GM10266 (cell line): ENCODE results near the gene MIGA2.

Source experiments
- DNase-seq: peaks from one replicate; pipeline ENCODE4 v3.0.0; 2012; ENCODE audit errors: extremely low spot score
- CTCF ChIP-seq: IDR thresholded peaks from 2 replicates; pipeline ENCODE4 v1.5.1; 2012; ENCODE audit warnings: mild to moderate bottlenecking, low read depth; ENCODE audit not compliant: control insufficient read depth, insufficient read depth; ENCODE audit errors: missing control alignments

MIGA2 gene

GRCh38 chr9:129023908-129024233 lies 12.6 kb upstream of the MIGA2 start:
- DNase-seq, result no peak
- TF ChIP-seq CTCF, result no peak

GRCh38 chr9:129026442-129027223 lies 9.8 kb upstream of the MIGA2 start:
- TF ChIP-seq CTCF, result no peak
- no peak for DNase-seq

GRCh38 chr9:129027224-129027684 lies 9.2 kb upstream of the MIGA2 start:
- DNase-seq, result peak; percentile 50
- TF ChIP-seq CTCF, result no peak

GRCh38 chr9:129027685-129028191 lies 8.7 kb upstream of the MIGA2 start:
- peak; percentile 67 for DNase-seq
- no peak for TF ChIP-seq CTCF

GRCh38 chr9:129028192-129028966 lies 8.0 kb upstream of the MIGA2 start, which contains the start of gene SH3GLB2:
TSS of gene SH3GLB2 (minus strand) at chr9:129028331. CDS start at chr9:129028154, 177 bp downstream.
- peak; percentile 99 for DNase-seq

GRCh38 chr9:129030191-129030590 lies 6.2 kb upstream of the MIGA2 start:
- no peak for TF ChIP-seq CTCF

More at GRCh38 chr9:129028192-129028966, 8.0 kb upstream of the MIGA2 start, which contains the start of gene SH3GLB2:
- peak; percentile 86 for TF ChIP-seq CTCF

GRCh38 chr9:129031514-129031913 lies 4.9 kb upstream of the MIGA2 start:
- DNase-seq, result no peak
- TF ChIP-seq CTCF, result no peak

More at GRCh38 chr9:129030191-129030590, 6.2 kb upstream of the MIGA2 start:
- no peak for DNase-seq
